ENCODE measurements around the gene OTOP3.

DNA sequence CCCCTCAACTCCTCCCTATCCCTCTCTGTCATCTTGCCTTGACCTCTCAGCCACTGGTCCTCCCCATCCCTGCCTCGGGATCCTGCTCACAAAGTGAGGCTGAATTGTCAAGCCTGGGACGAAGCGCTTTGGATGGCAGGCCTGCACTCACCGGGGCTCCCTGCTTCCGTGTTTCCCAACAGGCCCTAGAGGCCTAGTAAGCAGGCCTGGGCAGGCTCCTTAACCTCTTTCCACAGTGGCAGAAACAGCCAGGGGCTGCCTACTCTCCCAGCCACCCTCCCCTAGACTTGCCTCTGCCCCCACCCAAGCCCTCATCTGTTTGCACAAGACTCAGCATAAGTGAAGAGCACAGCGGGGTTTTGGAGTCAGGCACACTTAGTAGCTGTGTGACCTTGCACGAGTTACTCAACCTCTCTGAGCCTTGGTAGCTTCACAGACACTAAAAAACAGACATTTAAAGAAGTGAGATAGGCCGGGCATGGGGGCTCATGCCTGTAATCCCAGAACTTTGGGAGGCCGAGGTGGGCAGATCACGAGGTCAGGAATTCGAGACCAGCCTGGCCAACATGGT lies 37.2 kb upstream of the OTOP3 start:
- TF ChIP-seq POLR2AphosphoS5 (IDR thresholded peaks at IDR 0.05; ENCODE audit: insufficient read depth in 1 of 2, low read depth in 1 of 2) (no peak), POLR2A (IDR thresholded peaks at IDR 0.05) (no peak)
- TF ChIP-seq, protein P1, sequence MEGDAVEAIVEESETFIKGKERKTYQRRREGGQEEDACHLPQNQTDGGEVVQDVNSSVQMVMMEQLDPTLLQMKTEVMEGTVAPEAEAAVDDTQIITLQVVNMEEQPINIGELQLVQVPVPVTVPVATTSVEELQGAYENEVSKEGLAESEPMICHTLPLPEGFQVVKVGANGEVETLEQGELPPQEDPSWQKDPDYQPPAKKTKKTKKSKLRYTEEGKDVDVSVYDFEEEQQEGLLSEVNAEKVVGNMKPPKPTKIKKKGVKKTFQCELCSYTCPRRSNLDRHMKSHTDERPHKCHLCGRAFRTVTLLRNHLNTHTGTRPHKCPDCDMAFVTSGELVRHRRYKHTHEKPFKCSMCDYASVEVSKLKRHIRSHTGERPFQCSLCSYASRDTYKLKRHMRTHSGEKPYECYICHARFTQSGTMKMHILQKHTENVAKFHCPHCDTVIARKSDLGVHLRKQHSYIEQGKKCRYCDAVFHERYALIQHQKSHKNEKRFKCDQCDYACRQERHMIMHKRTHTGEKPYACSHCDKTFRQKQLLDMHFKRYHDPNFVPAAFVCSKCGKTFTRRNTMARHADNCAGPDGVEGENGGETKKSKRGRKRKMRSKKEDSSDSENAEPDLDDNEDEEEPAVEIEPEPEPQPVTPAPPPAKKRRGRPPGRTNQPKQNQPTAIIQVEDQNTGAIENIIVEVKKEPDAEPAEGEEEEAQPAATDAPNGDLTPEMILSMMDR (IDR thresholded peaks at IDR 0.05): no peak
